HL-60 (cell line): ENCODE results near the gene ANKRD2.

ENCODE experiments used
- DNase-seq, 2 experiments: peaks; one replicate each; pipeline ENCODE4 v3.0.0-alpha.2; 2010 to 2020; ENCODE audit warnings: low read depth in 1 of 2, low spot score in 1 of 2
- H3K27ac ChIP-seq: fragments of 250-450 bp; sonication (Bioruptor Pico); replicated peaks from 2 replicates; pipeline ENCODE4 v1.5.1; 2020; ENCODE audit warnings: mild to moderate bottlenecking, moderate library complexity
- H3K27me3 ChIP-seq: fragments of 250-450 bp; sonication (Bioruptor Pico); 2 replicates; pipeline ENCODE4 v1.5.1; 2021; ENCODE audit warnings: mild to moderate bottlenecking, moderate library complexity; ENCODE audit not compliant: insufficient read depth, poor library complexity, severe bottlenecking
- H3K4me3 ChIP-seq: replicated peaks from 2 replicates; pipeline ENCODE4 v1.5.1; 2011; ENCODE audit warnings: mild to moderate bottlenecking, control low read depth, low read length; ENCODE audit not compliant: insufficient read depth
- CTCF ChIP-seq: IDR thresholded peaks from one replicate; pipeline ENCODE4 v1.5.1; 2011; ENCODE audit warnings: low read length, control low read depth, inconsistent platforms; ENCODE audit not compliant: insufficient read depth
- GABPA ChIP-seq: IDR thresholded peaks from 2 replicates; pipeline ENCODE4 v1.6.1; 2012; ENCODE audit warnings: low read depth
- POLR2AphosphoS5 ChIP-seq: IDR thresholded peaks from 2 replicates; pipeline ENCODE4 v1.6.1; 2012; ENCODE audit warnings: low read depth
- REST ChIP-seq: IDR thresholded peaks from 2 replicates; pipeline ENCODE4 v1.6.1; 2012; ENCODE audit warnings: low read depth; ENCODE audit not compliant: insufficient replicate concordance
- SPI1 ChIP-seq: IDR thresholded peaks from 2 replicates; pipeline ENCODE4 v1.6.1; 2012; ENCODE audit warnings: low read depth, mild to moderate bottlenecking, borderline replicate concordance

The ANKRD2 gene

GRCh38 chr10:97570146-97570788, 2.3 kb upstream of the ANKRD2 start:
- DNase-seq = no peak
- no peaks in the 10 kb centered on the region for H3K27me3 ChIP-seq
- TF ChIP-seq SPI1 = no peak
- TF ChIP-seq CTCF = no peak
- no peak for TF ChIP-seq GABPA
- TF ChIP-seq REST = no peak
- TF ChIP-seq POLR2AphosphoS5 = no peak
- no peak overlapping the region for H3K4me3 ChIP-seq
- H3K27ac ChIP-seq = no peak overlapping the region

- no peaks in the 10 kb centered on the region for H3K27me3 ChIP-seq
- H3K4me3 ChIP-seq = no peak overlapping the region
- no peak overlapping the region for H3K27ac ChIP-seq
- no peak for DNase-seq
- TF ChIP-seq SPI1 = no peak
- TF ChIP-seq REST = no peak
- no peak for TF ChIP-seq GABPA
- no peak for TF ChIP-seq POLR2AphosphoS5
Measured at GRCh38 chr10:97570789-97571471, 1.6 kb upstream of the ANKRD2 start.

- DNase-seq = no peak
- no peak overlapping the region for H3K4me3 ChIP-seq
- TF ChIP-seq REST (no peak), POLR2AphosphoS5 (no peak), SPI1 (no peak), GABPA (no peak), CTCF (no peak)
- no peak overlapping the region for H3K27ac ChIP-seq
- H3K27me3 ChIP-seq = no peaks in the 10 kb centered on the region
Measured at GRCh38 chr10:97571622-97572021, 957 bp upstream of the ANKRD2 start.
